ENCODE results near the gene MVK. TPM values are rescaled to one million over a fixed set of nuclear protein-coding genes. Genes with fewer than 3 reads are reported as not detected.

MVK gene
- total RNA-seq, 4 donors from 2014 or later: 20.9 to 52.0 (median 30.5) TPM

- H3K9me3 ChIP-seq: no peaks in the 10 kb centered on the region
- TF ChIP-seq POLR2A (IDR thresholded peaks at IDR 0.05) (no peak), EP300 (IDR thresholded peaks at IDR 0.05) (no peak), CTCF (IDR thresholded peaks at IDR 0.05) (no peak)
- 75 to 85% methylated on average over 11 to 14 of the region's 16 CpGs for WGBS, 2 donors
- H3K27ac ChIP-seq: no peak overlapping the region
- no peaks in the 10 kb centered on the region for H3K27me3 ChIP-seq
- DNase-seq (ENCODE audit: low spot score in 2 of 2): no peak
- H3K4me3 ChIP-seq: no peak overlapping the region
- H3K4me1 ChIP-seq: peaks cover 0 to 6% (median 0%) of the 10 kb centered on the region in 4 donors
- peaks cover 0 to 65% (median 0%) of the 10 kb centered on the region in 3 donors for H3K36me3 ChIP-seq
These were observed 32.8 kb upstream of the MVK start for GRCh38 chr12:109540526-109541412.

- Histone ChIP-seq H3K9me3 (no peaks in the 10 kb centered on the region), H3K27ac (no peak overlapping the region), H3K36me3 (peaks cover 0 to 59% (median 0%) of the 10 kb centered on the region in 3 donors), H3K4me1 (peaks cover 0 to 6% (median 0%) of the 10 kb centered on the region in 4 donors), H3K27me3 (no peaks in the 10 kb centered on the region), H3K4me3 (no peak overlapping the region)
- TF ChIP-seq CTCF (IDR thresholded peaks at IDR 0.05) (no peak), EP300 (IDR thresholded peaks at IDR 0.05) (no peak), POLR2A (IDR thresholded peaks at IDR 0.05) (no peak)
- DNase-seq (ENCODE audit: low spot score in 2 of 2): no peak
- 62 to 65% methylated on average over 4 of the region's 4 CpGs for WGBS, 2 donors
These were observed 32.2 kb upstream of the MVK start for GRCh38 chr12:109541413-109541726.

- Histone ChIP-seq H3K36me3 (peaks cover 0 to 53% (median 0%) of the 10 kb centered on the region in 3 donors), H3K9me3 (no peaks in the 10 kb centered on the region), H3K4me3 (no peak overlapping the region), H3K27me3 (no peaks in the 10 kb centered on the region), H3K4me1 (peaks cover 0 to 6% (median 0%) of the 10 kb centered on the region in 4 donors), H3K27ac (no peak overlapping the region)
- no peak for DNase-seq (ENCODE audit: low spot score in 2 of 2)
- WGBS, 2 donors: 58 to 65% methylated on average over 2 of the region's 2 CpGs
- no peak for TF ChIP-seq POLR2A (IDR thresholded peaks at IDR 0.05)
- no peak for TF ChIP-seq EP300 (IDR thresholded peaks at IDR 0.05)
- TF ChIP-seq CTCF (IDR thresholded peaks at IDR 0.05): no peak
These were observed 31.6 kb upstream of the MVK start for GRCh38 chr12:109542014-109542413.

GRCh38 chr12:109542876-109543275 is 30.7 kb upstream of the MVK start:
- no peak for TF ChIP-seq POLR2A (IDR thresholded peaks at IDR 0.05)
- TF ChIP-seq EP300 (IDR thresholded peaks at IDR 0.05): no peak
- WGBS, 2 donors: 74 to 78% methylated on average over 6 of the region's 6 CpGs

GRCh38 chr12:109544955-109545531 is 28.6 kb upstream of the MVK start:
- peaks cover 0 to 6% (median 0%) of the 10 kb centered on the region in 4 donors for H3K4me1 ChIP-seq
- WGBS, 2 donors: 39 to 47% methylated on average over 5 to 6 of the region's 7 CpGs

More at GRCh38 chr12:109542876-109543275, 30.7 kb upstream of the MVK start:
- H3K4me1 ChIP-seq: peaks cover 0 to 6% (median 0%) of the 10 kb centered on the region in 4 donors
- H3K27me3 ChIP-seq: peaks cover 0 to 9% of the 10 kb centered on the region in 2 donors
- peaks cover 0 to 44% (median 0%) of the 10 kb centered on the region in 3 donors for H3K36me3 ChIP-seq
- H3K27ac ChIP-seq: no peak overlapping the region
- DNase-seq (ENCODE audit: low spot score in 2 of 2): no peak
- no peaks in the 10 kb centered on the region for H3K9me3 ChIP-seq
- no peak overlapping the region for H3K4me3 ChIP-seq

More at GRCh38 chr12:109544955-109545531, 28.6 kb upstream of the MVK start:
- H3K4me3 ChIP-seq: no peak overlapping the region
- no peaks in the 10 kb centered on the region for H3K9me3 ChIP-seq
- no peak for TF ChIP-seq EP300 (IDR thresholded peaks at IDR 0.05)
- TF ChIP-seq CTCF (IDR thresholded peaks at IDR 0.05): no peak
- TF ChIP-seq POLR2A (IDR thresholded peaks at IDR 0.05): no peak
- DNase-seq (ENCODE audit: low spot score in 2 of 2): no peak
- no peak overlapping the region for H3K27ac ChIP-seq
- H3K27me3 ChIP-seq: peaks cover 0 to 30% of the 10 kb centered on the region in 2 donors
- peaks cover 0 to 27% (median 0%) of the 10 kb centered on the region in 3 donors for H3K36me3 ChIP-seq

Measured in tibial nerve (tissue), 4 donors.